ENCODE results near the gene IGF2BP2. TPM values are rescaled to one million over a fixed set of nuclear protein-coding genes. Genes with fewer than 3 reads are reported as not detected.

IGF2BP2 gene
- total RNA-seq, 2 experiments from 2014 or later: 0.54 to 0.55 TPM

DNA sequence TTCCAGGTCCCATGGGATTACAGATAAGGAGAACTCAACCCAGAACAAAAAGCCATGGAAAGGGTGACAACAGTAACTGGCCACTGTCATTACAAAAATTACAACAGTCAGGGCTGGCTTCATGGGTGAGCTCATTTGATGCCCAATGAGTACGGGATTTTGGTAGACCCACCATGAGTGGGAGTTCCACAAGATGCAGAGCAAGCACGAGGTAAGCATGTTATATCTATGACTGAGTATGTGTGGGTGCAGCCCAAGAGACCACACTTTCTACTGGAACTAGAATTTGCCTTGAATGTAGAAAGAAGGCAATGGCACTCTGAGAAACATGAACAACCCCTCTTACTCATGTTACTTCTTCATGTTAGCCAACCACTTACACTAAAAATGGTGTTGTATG lies 83.3 kb downstream of the IGF2BP2 start:
- Mint-ChIP-seq H3K9me3 (ENCODE audit: low read depth) (no peaks in the 10 kb centered on the region), H3K4me3 (no peak overlapping the region), H3K27ac (no peak overlapping the region), H3K36me3 (ENCODE audit: low read depth) (no peaks in the 10 kb centered on the region), H3K27me3 (peaks cover 2% of the 10 kb centered on the region), H3K4me1 (peaks cover 5% of the 10 kb centered on the region)
- ChIA-PET POLR2A (no interaction called here), CTCF (interaction anchor here (1.5 kb wide), 2 partner anchors 25 to 81 kb away, joined by 3 to 4 read pairs; no protein-coding TSS in a partner anchor)
- intact Hi-C loops (cut with DNase I, micrococcal nuclease): no loop called here
- ATAC-seq (no peak), DNase-seq (no peak)

DNA sequence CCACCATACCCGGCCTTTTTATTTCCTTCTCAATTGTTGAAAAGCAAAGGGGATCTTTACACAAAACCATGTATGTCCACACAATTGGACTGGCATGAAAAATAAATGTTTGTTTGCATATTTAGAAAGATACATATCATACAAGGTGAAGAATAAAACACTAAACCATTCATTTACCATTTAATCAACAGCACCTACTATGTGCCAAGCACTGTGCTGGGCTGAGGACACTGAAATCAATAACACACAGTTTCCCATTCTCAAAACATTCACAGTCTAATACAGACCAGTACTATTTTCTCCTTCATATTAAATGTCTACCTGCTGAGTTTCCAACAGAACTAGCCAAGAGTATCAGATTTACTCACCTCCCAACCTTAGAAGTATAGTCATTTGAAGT lies 84.7 kb downstream of the IGF2BP2 start:
- POLR2A ChIA-PET: no interaction called here
- no peak overlapping the region for H3K27ac Mint-ChIP-seq
- CTCF ChIA-PET: interaction anchor here (1.0 to 1.1 kb wide), 3 partner anchors 28 to 33 kb away, joined by 3 to 4 read pairs (median 3); no protein-coding TSS in a partner anchor
- ATAC-seq (no peak), DNase-seq (no peak)
- no peak overlapping the region for H3K4me3 Mint-ChIP-seq
- H3K36me3 Mint-ChIP-seq (ENCODE audit: low read depth): no peaks in the 10 kb centered on the region
- intact Hi-C loops (cut with DNase I, micrococcal nuclease): no loop called here
- no peaks in the 10 kb centered on the region for H3K9me3 Mint-ChIP-seq (ENCODE audit: low read depth)
- H3K4me1 Mint-ChIP-seq: peaks cover under 1% of the 10 kb centered on the region
- no peaks in the 10 kb centered on the region for H3K27me3 Mint-ChIP-seq

DNA sequence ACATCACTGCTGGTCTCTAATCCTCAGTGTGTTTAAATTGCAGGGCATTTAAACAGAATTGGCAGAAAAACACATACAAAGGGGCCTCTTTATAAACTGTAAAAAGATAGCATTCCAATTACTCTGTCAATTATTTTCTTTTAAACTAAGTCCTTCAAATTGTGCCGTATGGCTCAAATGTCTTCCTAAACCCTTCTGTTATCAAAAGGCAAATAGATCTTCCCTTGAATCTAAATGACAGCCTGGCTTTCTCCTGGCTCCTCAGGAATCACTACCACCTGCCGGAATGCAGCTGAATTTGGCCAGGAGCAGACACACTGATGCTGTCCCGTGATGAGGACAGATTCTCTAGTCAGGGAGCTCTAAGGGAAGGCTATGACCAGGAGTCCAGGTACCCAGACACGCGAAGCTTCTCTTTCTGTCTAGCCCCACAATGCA lies 85.6 kb downstream of the IGF2BP2 start:
- CTCF ChIA-PET: interaction anchor here (0.7 to 0.8 kb wide), 2 partner anchors 29 to 307 kb away, joined by 3 to 4 read pairs; no protein-coding TSS in a partner anchor
- intact Hi-C loops (cut with DNase I, micrococcal nuclease): no loop called here

DNA sequence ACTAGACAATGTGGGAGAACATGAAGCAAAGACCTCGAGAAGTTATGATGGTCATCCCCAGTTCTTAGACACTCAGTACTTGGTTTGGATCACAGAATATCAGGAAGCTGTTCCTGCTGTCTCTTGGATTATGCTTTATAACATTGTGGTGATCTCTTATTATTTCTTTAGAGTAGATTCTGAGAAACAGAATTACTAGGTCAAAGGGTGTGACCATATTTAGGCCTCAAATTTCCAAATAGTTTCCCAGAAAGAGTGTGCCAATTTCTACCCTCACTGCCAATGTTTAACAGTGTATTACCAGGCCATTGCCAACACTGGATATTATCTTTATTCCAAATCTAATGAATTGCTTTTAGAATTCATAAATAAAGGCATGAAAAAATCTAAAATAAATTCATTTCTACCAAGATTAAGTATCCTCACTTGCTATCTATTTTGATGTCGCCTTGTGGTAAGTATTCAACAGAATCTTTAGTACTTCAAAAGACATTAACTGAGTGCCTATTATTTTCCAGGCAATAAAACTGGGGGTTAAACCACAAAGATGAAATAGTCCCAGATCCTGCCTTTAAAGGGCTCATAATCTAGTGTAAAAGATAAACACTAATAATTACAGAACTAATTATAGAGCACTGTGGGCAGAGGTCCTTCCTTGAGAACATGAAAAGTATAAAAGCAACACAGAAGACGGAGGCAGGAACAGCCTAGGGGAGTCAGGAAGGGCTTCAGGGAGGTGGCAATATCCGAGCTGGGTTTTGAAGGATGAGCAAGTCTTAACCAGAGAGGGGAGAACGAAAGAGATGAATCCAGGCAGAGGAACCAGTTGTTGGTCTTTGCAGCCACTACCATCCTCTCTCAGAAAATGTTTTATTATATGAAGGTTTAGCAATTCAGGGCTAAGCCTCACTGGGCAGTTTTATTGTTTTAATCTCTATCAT lies 86.8 kb downstream of the IGF2BP2 start:
- H3K27me3 Mint-ChIP-seq: peaks cover 6% of the 10 kb centered on the region
- no peak overlapping the region for H3K4me3 Mint-ChIP-seq
- intact Hi-C loops (cut with DNase I, micrococcal nuclease): no loop called here
- no peaks in the 10 kb centered on the region for H3K36me3 Mint-ChIP-seq (ENCODE audit: low read depth)
- H3K4me1 Mint-ChIP-seq: no peaks in the 10 kb centered on the region
- ChIA-PET POLR2A (no interaction called here), CTCF (interaction anchor here (0.7 to 0.8 kb wide), 2 partner anchors 29 to 309 kb away, joined by 3 read pairs; no protein-coding TSS in a partner anchor)
- DNase-seq: no peak
- H3K9me3 Mint-ChIP-seq (ENCODE audit: low read depth): no peaks in the 10 kb centered on the region
- H3K27ac Mint-ChIP-seq: no peak overlapping the region
- no peak for ATAC-seq

More for the DNA sequence above, 85.6 kb downstream of the IGF2BP2 start:
- Mint-ChIP-seq H3K36me3 (ENCODE audit: low read depth) (no peaks in the 10 kb centered on the region), H3K9me3 (ENCODE audit: low read depth) (no peaks in the 10 kb centered on the region), H3K27me3 (peaks cover 3% of the 10 kb centered on the region), H3K4me1 (no peaks in the 10 kb centered on the region), H3K27ac (no peak overlapping the region), H3K4me3 (no peak overlapping the region)
- DNase-seq: no peak
- ATAC-seq: no peak
- POLR2A ChIA-PET: no interaction called here

DNA sequence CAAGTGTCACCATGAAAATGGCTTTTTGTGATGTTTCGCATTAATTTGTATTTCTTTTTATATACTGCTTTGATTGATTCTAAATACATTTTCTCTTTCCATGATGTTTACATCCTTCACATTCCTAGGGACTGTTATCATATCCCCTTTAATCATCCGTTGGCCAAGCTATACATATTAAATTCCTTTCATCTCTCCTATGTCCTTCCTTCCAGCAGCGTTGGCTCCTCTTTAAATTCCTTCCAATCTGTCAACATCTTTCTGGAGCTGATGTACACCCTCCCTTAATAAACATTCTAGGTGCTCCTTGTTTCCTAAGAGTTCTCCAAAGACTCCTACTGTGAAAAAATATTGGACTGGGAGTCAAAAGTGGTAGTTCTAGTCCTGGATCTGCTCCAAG lies 87.8 kb downstream of the IGF2BP2 start:
- Mint-ChIP-seq H3K4me1 (no peaks in the 10 kb centered on the region), H3K36me3 (ENCODE audit: low read depth) (no peaks in the 10 kb centered on the region), H3K9me3 (ENCODE audit: low read depth) (no peaks in the 10 kb centered on the region), H3K27me3 (peaks cover 6% of the 10 kb centered on the region), H3K4me3 (no peak overlapping the region), H3K27ac (no peak overlapping the region)
- ChIA-PET POLR2A (interaction anchor here (0.5 kb wide), 1 partner anchor 277 kb away, joined by 3 read pairs; no protein-coding TSS in a partner anchor), CTCF (no interaction called here)
- intact Hi-C loops (cut with DNase I, micrococcal nuclease): no loop called here
- DNase-seq (no peak), ATAC-seq (no peak)

DNA sequence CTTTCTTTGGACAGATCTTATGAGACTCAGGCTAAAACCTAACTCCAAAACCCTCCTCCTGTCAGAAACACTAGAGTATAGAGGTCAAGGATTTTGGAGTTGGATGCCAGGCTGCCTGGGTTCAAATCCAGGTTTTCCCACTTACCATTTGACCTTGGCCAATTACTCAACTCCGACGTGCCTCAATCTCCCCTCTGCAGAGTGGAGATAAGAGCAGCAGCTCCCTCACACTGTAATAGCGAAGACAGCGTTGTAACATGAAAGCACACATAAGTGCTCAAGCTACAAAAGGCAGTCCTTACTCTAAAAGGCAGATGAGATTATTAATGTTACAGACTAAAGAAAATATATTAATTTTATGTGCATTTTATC lies 90.1 kb downstream of the IGF2BP2 start:
- intact Hi-C loops (cut with DNase I, micrococcal nuclease): no loop called here
- Mint-ChIP-seq H3K27ac (no peak overlapping the region), H3K4me1 (no peaks in the 10 kb centered on the region), H3K4me3 (no peak overlapping the region), H3K9me3 (ENCODE audit: low read depth) (no peaks in the 10 kb centered on the region), H3K36me3 (ENCODE audit: low read depth) (no peaks in the 10 kb centered on the region), H3K27me3 (peaks cover 10% of the 10 kb centered on the region)
- POLR2A ChIA-PET: no interaction called here
- CTCF ChIA-PET: interaction anchor here (0.7 to 5.4 kb wide), 3 partner anchors 11 to 75 kb away, joined by 5 to 28 read pairs (median 12); no protein-coding TSS in a partner anchor
- no peak for DNase-seq
- ATAC-seq: no peak

DNA sequence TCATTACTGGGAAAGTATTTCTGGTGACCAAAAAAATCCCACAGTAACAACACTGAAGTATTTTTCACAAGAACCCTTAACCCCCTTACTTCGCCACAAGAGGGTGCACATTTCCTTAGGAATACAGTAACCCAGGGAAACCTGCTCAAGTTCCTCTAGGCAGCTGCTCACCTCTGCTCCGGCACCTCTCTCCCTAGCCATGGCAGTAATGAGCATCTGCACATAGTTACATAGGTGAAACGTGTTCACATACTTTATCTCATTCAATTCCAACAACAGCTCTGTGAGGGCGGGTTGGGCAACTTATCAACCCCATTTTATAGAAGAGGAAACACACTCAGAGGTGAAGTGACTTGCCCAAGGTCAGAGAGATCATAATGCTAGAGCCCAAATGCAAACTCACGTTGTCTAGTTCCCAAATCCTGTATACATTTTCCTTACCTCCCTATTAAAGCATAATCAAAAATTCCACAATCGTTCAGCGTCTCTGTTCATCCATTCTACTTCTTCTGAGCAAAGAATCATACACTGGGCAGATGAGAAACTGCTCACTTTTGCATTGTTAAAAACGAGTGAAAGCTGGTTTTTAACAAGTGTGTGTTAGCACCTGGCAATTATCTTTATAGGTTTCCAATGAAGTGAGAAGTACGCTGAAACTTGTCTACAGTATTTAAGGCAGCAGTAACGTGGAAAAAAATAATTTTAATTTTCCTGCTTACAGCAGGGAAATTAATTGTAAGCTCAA lies 90.7 kb downstream of the IGF2BP2 start:
- DNase-seq (peak; percentile 37), ATAC-seq (no peak)
- no peak overlapping the region for H3K4me3 Mint-ChIP-seq
- no peak overlapping the region for H3K27ac Mint-ChIP-seq
- CTCF ChIA-PET: interaction anchor here (0.6 to 5.4 kb wide), 4 partner anchors 10 to 1498 kb away, joined by 3 to 28 read pairs (median 8); no protein-coding TSS in a partner anchor
- H3K4me1 Mint-ChIP-seq: no peaks in the 10 kb centered on the region
- H3K27me3 Mint-ChIP-seq: peaks cover 10% of the 10 kb centered on the region
- intact Hi-C loops (cut with DNase I, micrococcal nuclease): no loop called here
- H3K9me3 Mint-ChIP-seq (ENCODE audit: low read depth): no peaks in the 10 kb centered on the region
- no peaks in the 10 kb centered on the region for H3K36me3 Mint-ChIP-seq (ENCODE audit: low read depth)
- POLR2A ChIA-PET: no interaction called here

DNA sequence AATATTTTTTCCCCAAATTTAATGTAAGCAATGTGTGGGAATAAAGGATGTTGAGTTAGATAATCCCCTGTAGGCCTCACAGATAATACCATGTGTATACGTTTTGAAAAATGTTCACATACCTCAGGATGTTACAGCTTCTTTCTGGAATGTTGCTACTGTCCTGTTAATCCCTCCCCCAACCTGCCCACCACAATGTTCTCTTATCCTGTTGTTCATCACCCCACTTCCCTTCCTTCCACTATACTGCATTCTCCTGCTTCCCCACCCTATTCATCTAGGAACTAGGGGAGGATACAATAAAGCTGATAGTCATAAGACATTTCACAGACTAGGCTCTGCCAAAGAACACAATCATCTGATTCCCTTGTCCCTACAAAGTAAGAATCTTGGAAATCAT lies 92.1 kb downstream of the IGF2BP2 start:
- Mint-ChIP-seq H3K27me3 (peaks cover 10% of the 10 kb centered on the region), H3K9me3 (ENCODE audit: low read depth) (no peaks in the 10 kb centered on the region), H3K4me3 (no peak overlapping the region), H3K36me3 (ENCODE audit: low read depth) (no peaks in the 10 kb centered on the region), H3K4me1 (no peaks in the 10 kb centered on the region), H3K27ac (no peak overlapping the region)
- ATAC-seq (no peak), DNase-seq (no peak)
- CTCF ChIA-PET: interaction anchor here (0.9 to 5.4 kb wide), 3 partner anchors 16 to 73 kb away, joined by 3 to 28 read pairs (median 4); no protein-coding TSS in a partner anchor
- POLR2A ChIA-PET: no interaction called here
- intact Hi-C loops (cut with DNase I, micrococcal nuclease): no loop called here

DNA sequence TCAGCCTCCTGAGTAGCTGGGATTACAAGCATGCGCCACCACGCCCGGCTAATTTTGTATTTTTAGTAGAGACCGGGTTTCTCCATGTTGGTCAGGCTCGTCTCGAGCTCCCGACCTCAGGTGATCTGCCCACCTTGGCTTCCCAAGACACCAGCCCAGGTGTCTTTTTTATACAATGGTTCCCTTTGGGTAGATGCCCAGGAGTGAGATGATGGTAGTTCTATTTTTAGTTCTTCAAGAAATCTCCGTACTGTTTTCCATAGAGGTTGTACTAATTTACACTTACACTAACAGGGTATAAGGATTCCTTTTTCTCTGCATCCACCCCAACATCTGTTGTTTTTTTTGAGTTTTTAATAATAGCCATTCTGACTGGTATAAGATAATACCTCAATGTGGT lies 94.3 kb downstream of the IGF2BP2 start:
- Mint-ChIP-seq H3K36me3 (ENCODE audit: low read depth) (no peaks in the 10 kb centered on the region), H3K4me3 (no peak overlapping the region), H3K9me3 (ENCODE audit: low read depth) (no peaks in the 10 kb centered on the region), H3K27ac (no peak overlapping the region), H3K4me1 (no peaks in the 10 kb centered on the region), H3K27me3 (peaks cover 10% of the 10 kb centered on the region)
- ATAC-seq (no peak), DNase-seq (no peak)
- ChIA-PET POLR2A (no interaction called here), CTCF (interaction anchor here (1.1 kb wide), 1 partner anchor 70 kb away, joined by 5 read pairs; no protein-coding TSS in a partner anchor)
- intact Hi-C loops (cut with DNase I, micrococcal nuclease): no loop called here

DNA sequence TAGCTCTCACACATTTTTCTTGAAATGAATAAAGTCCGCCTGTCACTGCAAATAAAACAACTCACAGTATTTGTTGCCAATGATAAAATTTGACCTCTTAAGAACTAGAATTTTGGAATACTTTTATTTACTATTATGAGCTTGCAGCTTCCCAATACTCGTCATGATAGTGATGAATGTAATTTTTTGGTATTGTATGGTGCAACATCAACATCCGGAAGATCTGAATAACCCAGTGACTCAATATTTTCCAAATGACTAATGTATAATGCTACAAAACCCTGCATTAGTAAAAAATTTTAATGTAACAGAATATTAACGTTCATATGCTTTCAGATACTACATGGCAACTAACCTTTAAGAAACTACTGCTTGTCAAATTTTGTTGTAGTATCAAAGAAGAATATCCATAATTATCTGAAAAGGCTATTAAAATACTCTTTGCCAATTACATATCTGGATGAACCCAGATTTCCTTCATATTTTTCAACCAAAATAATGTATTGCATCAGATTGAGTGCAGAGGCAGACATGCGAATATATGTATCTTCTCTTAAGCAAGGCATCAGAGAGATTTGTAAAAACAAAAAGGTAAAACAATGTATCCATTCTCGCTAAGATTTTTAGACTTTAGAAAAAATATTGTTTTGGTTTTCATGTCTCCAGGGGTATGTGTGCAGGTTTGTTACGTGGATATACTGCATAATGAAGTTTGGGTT lies 95.3 kb downstream of the IGF2BP2 start:
- CTCF ChIA-PET: interaction anchor here (1.1 kb wide), 1 partner anchor 69 kb away, joined by 5 read pairs; no protein-coding TSS in a partner anchor

More for the DNA sequence above, 95.3 kb downstream of the IGF2BP2 start:
- peaks cover 9% of the 10 kb centered on the region for H3K27me3 Mint-ChIP-seq
- no peaks in the 10 kb centered on the region for H3K4me1 Mint-ChIP-seq
- intact Hi-C loops (cut with DNase I, micrococcal nuclease): no loop called here
- POLR2A ChIA-PET: no interaction called here
- no peaks in the 10 kb centered on the region for H3K9me3 Mint-ChIP-seq (ENCODE audit: low read depth)
- no peak overlapping the region for H3K27ac Mint-ChIP-seq
- no peak overlapping the region for H3K4me3 Mint-ChIP-seq
- no peaks in the 10 kb centered on the region for H3K36me3 Mint-ChIP-seq (ENCODE audit: low read depth)
- ATAC-seq (no peak), DNase-seq (no peak)

Measured in activated CD4-positive, alpha-beta T cell treated with anti-CD3 and anti-CD28 coated beads for 36 hours (primary cell).